ENCODE measurements around the gene ECT2L.

Gene ECT2L, protein sequence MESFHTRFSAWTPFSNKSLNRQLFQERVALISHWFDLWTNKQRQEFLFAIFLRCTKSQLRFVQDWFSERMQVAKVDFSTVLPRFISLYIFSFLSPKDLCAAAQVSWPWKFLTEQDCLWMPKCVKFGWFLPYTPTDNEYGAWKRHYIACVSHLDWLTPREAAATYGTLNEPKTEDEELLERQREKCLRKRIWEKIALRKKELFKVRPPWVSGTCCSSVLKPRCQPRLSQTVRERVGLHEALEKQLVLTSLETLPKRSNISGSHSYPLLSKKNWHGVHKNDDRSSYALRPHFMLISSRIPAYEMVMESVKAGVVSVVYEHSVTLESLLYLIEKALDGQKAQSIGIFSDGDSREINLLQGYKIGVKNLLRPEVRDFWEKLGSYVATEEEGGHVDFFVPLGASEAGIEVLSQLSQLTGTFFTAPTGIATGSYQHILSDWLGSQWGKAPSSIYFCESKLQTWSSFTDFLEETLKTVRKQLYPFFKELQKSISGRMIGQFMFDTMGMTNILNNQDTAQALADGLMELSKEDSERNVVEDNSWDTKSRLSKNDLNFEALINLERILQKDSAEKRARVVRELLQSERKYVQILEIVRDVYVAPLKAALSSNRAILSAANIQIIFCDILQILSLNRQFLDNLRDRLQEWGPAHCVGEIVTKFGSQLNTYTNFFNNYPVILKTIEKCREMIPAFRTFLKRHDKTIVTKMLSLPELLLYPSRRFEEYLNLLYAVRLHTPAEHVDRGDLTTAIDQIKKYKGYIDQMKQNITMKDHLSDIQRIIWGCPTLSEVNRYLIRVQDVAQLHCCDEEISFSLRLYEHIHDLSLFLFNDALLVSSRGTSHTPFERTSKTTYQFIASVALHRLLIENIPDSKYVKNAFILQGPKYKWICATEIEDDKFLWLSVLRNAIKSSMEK

DNA sequence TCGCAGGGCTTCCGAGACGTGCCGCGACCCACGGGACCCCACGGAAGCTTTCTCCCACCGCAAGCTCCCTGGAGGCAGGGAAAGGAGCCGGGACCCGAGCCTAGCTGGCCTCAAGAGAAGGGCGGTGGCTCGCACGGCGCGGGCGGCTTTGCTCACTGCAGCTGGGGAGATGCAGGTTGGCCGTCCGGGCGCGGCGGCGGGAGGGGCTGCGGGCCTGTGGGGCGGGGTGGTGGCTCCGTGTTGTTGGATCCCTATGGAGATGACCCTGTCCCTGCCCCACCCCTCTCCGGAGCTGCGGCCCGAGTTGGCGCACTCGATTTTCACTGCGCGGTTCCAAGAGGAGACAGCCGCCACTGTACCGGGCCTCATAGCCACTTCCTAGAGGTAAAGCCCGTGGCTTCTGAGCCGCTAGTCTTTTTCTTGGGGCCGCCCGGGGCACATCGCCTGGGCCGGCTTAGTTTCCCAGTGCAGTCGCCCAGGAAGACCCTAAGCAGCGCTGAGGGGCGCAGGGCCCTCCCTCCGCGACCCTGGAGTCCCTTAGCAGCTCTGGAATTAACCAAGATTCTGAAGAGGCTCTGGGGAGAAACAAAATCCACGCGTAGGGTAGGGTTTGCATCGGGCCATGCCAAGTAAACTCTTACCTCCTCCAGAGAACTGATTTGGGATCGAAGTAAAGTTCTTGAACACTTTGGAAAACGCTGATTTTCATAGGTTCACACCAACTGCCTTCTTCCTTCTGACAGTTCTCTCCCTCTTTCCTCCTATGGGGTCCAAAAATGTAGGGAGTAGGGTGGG lies at the start of gene ECT2L:
Gene ECT2L (plus strand): TSS at position 279 of the 795 bp plus-strand sequence. CDS start 17,188 bp downstream, outside the sequence.
- DNase-seq (ENCODE audit: low spot score) = no peak

DNA sequence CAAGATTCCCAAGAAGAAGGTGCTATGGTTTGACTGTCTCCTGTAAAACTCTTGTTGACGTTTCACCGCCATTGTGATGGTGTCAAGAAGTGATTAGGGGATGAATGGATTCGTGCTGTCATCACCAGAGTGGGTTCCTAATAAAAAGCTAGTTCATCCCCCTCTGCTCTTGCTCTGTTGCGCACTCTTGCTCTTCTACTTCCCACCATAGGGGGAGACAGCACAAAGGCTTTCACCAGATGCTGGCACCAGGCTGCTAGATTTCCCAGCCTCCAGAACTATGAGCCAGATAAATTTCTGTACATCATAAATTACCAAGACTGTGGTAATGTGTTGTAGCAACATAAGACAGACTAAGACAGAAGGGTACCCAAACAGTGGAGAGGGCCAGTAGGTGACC lies 43.9 kb upstream of the ECT2L start:
- no peak for DNase-seq (ENCODE audit: low spot score)

DNA sequence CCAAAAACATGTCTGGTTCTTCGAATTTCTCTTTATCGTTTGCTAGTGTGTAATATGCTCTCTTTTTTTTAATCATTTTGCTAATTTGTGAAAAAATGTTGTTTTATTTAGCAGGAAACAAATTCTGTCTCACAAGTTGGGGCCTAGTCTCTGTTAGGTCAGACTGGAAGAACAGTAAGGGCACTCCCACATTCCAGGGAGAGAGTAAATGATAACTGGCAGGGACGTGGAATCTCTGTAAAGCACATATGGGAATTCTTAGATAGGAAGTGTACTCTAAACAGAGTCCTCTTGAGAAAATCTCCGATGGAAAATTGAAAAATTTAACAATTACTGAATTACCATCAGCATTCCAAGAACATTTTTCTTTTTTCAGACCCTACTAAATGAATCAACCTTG lies 38.8 kb upstream of the ECT2L start:
- no peak for DNase-seq (ENCODE audit: low spot score)

DNA sequence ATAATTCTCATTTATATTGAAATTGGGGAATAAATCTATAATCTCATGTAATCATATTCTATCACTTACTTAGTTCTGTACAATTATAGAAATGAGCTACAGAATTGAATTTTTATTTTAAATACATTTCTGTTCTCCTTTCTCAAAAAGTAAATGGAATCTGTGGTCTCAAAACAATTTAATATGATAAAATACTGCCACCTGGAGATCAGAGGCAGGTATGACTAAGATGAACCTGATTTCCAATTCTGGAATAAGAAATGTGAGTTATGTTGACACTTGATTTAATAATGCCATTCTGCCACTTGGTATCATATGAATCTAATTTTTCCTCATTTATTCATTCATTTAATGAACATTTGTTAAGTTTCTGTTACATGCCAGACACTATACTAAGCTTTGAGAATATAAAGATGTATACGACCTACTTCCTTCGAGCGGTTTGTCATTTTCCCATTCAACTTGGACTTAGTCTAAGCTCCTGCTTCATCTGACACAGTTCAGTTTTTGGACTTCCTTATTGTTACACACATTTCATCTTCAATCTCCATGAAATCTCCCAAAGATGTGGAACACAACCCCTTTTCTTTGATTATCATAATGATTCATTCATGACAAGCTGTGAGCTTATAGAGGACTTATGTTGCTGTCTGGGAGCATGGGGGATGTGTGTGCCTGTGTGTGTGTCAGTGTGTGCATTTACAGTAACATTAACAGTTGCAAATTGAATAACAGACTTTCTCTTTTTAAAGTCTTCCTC lies 29.8 kb upstream of the ECT2L start:
- DNase-seq (ENCODE audit: low spot score) = peak; percentile 70

DNA sequence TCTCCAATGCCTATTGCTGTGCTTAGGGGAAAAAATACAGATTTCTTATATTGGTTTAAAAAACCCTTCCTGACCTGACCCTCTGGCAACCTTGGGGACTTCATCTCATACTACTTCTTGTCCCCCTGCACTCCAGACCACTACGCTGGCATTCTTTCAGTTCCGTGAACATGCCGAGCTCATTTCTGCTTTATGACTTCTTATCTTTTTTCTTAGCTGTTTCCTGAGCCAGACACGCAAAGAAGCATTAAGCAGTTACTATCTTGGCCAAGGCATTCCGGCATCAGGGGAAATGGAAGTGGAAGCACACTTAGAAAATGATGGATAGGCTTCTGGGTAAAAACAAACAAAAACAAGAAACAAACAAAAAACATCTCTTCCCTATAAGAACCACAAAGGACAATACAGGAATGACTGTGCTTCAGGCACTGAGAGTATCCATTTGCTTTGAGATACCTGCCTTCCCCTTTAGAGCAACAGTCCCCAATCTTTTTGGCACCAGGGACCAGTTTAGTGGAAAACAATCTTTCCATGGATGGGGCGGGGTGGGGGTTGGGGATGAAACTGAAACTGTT lies 26.7 kb upstream of the ECT2L start:
- DNase-seq (ENCODE audit: low spot score) = no peak

DNA sequence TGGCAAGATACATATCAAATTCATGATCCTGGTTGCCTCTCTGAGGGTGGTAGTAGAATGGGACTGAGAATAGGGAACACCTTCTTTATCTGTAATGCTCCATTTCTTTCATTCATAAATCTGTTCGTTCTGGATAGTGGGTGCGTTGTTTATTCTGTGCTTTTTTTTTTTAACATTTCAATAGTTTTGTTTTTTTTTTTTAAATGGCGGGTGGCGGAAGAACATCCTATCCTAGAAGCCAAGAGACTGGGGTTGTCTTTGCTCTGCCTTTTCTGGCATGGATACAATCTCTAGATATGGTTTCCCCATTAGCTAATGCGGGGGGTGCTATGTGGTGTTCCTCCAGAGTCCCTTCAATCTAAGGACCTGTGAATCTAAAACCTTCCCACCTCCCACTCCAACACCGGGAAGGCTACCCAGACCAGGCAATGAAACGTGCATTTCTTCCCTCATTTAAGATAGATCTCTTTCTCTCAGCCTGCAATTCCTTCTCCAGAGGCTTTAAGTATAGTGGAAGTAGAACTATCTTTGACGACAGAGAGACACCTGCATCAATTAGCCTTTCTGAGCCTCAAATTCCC lies 23.2 kb upstream of the ECT2L start:
- DNase-seq (ENCODE audit: low spot score) = no peak

DNA sequence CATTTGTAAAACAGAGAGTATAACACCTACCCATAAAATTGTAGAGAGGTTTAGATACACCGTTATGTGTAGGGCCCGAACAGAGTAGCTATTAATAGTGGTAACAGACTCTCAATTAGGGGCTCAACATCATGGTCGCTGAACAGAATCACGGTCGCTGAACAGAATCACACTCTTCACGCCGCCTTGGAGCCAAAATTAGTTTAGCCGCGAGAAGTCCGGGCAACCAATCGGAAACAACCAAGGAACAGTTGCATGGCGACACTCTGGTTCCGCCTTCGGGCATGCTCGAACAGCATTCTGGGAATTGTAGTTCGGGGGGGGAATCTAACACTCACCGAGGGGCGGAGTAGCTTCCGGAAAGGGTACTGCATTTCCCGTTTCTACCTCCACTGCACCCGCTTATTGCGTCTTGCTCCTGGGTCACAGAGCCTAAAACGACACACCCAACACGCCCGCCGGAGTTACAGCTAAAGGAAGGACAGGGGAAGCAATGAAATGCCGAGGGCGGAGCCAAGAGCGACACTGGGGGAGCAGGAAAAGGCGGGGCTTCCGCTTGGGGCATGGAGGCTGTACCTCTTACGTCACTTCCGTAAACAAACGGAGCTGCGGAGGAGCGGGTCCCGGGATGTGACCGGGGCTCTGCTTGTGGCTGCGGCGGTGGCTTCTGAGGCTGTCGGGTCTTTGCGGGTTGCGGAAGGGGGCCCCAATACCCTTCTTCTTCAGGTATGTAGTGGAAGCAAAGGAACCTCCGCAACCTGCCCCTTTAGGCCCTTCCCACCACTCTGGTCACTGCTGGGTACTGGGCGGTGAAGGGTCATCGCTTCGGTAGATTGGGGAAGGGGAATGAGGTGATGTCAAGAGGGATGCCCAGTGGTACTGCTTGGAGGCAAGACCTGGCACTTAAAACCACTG lies 22.5 kb upstream of the ECT2L start, which contains the start of gene CCDC28A:
Gene CCDC28A (plus strand): TSS at position 593 of the 915 bp plus-strand sequence. CDS start 2,352 bp downstream, outside the sequence.
- peak; percentile 99 for DNase-seq (ENCODE audit: low spot score)

DNA sequence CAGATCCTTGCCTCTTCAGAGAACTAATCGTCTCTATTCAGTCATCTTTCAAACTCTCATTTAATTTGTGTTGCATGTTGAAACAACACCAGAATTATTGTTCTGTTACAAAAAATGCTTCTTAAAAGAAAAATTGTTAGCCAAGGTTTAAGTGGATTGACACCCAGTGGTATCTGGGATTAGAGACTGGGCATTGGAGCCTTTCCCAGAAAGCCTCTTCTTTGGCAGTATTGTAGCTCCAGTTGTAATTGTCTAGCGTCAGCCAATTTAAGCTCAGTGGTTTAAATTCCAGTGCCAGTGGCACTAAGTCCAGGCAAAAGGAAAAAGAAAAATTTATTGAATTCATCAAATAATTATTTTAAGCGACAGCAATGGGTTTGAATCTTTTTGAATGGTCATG lies 21.5 kb upstream of the ECT2L start:
- peak; percentile 77 for DNase-seq (ENCODE audit: low spot score)

DNA sequence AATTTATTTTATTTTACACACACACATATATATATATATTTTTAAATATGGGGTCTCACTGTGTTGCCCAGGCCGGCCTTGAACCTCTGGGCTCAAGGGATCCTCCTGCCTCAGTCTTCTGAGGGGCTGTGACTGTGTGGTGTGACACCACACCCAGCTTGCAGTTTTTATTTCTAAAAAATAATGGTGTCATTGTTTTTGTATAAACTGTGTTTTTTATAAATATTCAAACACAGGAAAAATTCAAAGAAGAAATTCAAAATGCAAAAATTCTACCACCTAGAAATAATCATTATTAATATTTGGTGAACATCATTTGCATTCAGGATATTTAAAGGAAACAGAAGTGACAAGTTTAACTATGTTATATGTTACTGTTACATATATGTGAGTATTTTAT lies 19.2 kb upstream of the ECT2L start:
- no peak for DNase-seq (ENCODE audit: low spot score)

DNA sequence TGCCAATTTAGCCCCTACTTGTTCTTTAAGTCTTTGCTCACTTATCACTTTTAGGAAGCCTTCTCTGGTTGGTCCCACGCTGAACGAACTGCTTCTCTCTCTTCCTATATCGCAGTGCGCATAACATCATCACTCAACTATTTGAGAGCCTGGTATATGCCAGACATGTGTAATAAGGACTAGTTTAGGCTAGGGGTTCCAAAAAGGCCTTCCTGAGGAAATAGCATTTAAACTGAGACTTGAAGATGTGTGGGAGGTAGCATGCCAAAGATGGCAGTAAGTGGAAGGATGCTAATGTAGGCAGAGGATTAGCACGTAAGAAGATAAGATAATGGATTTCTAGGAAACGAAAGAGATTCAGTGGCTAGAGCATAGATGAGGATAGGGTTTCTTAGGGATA lies 17.6 kb upstream of the ECT2L start:
- no peak for DNase-seq (ENCODE audit: low spot score)

DNA sequence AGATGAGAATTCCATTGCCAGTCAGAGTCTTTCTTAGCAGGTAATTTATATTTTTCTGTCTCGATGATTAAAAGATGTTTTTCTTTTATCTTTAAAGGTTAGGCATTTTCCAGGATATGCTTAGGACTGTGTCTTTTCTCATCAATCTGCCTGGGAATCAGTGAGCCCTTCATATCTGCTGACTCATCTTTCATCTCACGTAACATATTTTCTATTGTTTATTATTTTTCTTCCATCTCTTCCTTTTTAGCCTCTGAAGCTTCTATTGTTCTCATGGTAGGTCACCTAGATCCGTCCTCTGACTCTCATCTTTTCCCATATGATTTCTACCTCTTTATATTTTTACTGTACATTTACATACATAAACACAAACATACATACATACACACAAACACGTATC lies 13.6 kb upstream of the ECT2L start:
- DNase-seq (ENCODE audit: low spot score) = no peak

DNA sequence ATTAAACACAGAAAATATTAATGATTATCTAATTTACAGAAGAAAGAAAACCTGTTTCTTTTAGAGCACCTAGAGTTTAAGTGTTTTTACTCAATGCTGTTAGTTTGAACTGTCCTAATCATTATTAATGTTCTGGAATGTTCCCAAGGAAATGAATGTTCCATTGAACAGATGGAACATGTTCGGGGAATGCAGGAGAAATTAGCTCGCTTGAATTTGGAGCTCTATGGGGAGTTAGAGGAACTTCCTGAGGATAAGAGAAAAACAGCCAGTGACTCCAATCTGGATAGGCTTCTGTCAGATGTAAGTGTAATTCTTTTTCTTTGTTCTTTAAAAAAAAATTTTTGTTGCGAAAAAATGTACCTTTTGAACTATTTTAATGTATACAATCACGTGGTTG lies 10.8 kb upstream of the ECT2L start:
- DNase-seq (ENCODE audit: low spot score) = no peak

DNA sequence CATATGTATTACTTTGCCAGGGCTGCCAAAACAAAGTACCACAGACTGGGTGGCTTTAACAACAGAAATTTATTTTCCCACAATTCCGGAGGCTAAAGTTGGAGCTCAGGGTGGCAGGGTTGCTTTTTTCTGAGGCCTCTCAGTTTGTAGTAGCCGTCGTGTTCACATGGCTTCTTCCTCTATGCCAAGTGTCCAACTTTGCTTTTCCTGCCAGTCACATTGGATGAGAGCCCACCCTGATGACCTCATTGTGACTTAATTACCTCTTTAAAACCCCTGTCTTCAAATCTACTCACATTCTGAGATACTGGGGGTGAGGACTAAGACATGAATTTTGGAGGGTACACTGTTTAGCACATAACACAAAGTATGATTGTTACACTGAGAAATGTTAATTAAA lies 9.9 kb upstream of the ECT2L start:
- peak; percentile 50 for DNase-seq (ENCODE audit: low spot score)

DNA sequence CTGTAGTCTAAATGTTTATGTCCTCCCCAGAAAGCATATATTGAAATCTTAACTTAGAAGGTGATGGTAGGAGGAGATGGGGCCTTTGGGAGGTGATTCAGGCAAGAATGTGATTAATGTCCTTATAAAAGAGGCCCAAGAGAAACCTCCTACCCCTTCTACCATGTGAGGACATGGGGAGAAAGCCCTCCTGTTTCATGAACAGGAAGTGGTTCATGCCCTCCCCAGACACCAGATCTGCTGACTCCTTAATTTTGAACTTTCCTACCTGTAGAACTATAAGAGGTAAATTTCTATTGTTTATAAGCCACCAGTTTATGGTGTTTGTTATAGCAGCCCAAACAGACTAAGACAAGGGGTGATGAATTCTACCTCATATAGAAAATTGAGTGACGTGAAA lies 8.7 kb upstream of the ECT2L start:
- no peak for DNase-seq (ENCODE audit: low spot score)

DNA sequence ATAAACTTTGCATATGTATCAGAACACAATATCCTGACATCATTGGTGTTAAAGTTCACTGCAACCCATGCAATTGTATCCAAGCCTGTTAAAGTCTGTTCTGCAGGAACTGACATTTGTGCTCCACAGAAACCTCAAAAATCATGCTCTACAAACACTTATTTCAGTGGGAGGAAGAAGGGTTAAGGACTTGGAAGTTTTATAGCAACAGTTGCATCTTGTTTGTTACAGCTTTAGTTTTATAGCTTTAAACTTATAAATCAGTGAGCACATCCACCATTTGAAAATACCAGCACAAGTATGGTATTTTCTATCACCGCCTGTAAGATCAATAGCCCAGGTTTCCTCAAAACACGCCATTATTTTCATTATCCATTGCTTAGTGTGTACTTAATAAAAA lies 884 bp downstream of the ECT2L start:
- no peak for DNase-seq (ENCODE audit: low spot score)

DNA sequence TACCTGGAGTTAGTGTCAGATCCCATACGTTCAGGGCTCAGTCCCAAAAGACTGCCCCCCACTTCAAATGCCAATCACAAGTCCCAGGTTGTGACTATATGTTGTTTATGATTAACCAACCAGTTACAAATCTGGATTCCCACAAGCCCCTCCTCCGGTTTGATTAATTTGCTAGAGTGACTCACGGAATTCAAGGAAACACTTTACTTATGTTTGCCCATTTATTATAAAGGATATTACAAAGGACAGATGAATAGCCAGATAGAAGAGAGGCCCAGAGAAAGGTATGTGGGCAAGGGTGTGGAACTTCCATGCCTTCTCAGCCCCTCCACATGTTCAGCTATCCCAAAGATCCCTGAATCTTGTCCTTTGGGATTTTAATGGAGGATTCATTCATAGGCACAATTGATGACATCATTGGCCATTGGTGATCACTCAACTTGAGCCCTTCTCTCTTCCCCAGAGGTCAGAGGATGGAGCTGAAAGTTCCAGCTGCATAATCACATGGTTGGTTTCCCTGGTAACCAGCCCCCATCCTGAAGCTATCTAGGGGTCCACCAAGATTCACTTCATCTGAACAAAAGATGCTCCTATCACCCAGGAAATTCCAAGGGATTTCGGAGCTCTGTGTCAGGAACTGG lies 2.0 kb downstream of the ECT2L start:
- DNase-seq (ENCODE audit: low spot score) = no peak

DNA sequence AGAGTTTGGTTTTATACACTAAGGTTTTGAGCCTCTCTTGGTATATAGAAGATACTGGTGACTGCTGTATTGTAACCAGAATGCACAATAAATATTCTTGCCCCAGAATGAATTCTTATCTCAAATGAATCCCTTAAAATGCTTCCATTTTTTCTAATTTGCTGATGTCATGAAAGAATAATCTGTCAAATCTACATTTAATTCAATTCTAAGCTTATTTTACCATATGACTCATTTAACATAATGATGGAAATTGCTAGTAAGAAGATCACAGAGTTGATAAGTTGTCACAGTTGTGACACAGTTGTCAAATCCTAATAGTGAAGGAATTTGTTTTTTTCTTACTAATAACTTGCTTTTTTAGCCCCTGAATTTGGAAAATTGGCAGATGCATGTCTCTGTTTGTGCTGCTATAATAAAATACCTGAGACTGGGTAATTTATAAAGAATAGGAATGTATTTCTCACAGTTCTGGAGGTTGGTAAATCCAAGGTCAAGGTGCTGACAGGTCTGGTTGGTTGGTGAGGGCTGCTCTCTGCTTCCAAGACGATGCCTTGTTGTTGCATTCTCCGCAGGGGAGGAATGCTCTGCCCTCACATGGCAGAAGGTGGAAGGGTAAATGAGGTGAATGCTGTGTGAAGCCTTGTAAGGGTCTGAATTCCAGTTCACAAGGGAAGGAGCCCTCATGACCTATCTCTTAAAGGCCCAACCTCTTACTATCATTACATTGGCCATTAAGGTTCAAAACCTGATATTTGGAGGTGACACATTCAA lies 4.7 kb downstream of the ECT2L start:
- no peak for DNase-seq (ENCODE audit: low spot score)

DNA sequence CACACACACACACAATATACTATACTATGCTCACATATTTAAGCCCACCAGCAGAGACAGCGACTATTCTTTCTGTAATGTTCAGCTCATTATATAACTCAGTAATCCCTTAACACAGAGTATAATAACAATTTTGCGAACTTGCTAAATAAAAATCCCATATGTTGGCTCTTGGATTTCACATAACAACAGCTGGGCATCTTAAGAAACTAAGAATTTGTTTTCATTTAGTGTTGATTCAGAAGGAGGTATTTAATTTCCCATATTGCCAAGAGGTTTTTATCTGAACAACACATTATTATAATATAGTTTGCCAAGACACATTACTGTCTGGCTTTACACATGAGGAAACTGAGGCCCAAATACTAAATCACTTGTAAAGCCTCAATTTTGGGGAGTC lies 7.4 kb downstream of the ECT2L start:
- no peak for DNase-seq (ENCODE audit: low spot score)
